Transverse colon (tissue), 4 donors: Measurements from ENCODE around the gene TMEM30B.

Experiments used
- CTCF ChIP-seq, 5 experiments: fragments of 200-600 bp in 3 of 5; fragments of 450-650 bp in 2 of 5; sonication (generic) in 3 of 5; IDR thresholded peaks; 1 replicate in 2 of 5; 2 replicates in 3 of 5; pipeline ENCODE4 v1.5.1; 2016 to 2017; ENCODE audit warnings: antibody characterized with exemption in 5 of 5, inconsistent platforms in 3 of 5, mild to moderate bottlenecking in 2 of 5, moderate library complexity in 1 of 5
- POLR2AphosphoS5 ChIP-seq, 3 donors: sonication (generic); formaldehyde crosslinking; IDR thresholded peaks; one replicate each; pipeline ENCODE4 v1.6.1; 2016; ENCODE audit warnings: antibody characterized with exemption in 3 of 3

- TF ChIP-seq CTCF (IDR thresholded peaks at IDR 0.05) (no peak), POLR2AphosphoS5 (IDR thresholded peaks at IDR 0.05) (no peak)
Observed at GRCh38 chr14:61271552-61271951, 9.6 kb downstream of the TMEM30B start.
